ENCODE results near the gene SENP8. TPM values are rescaled to one million over a fixed set of nuclear protein-coding genes. Genes with fewer than 3 reads are reported as not detected.

SENP8 gene
- total and polyA plus RNA-seq, 2 experiments from 2014 or later = 1.5 to 2.0 TPM

DNA sequence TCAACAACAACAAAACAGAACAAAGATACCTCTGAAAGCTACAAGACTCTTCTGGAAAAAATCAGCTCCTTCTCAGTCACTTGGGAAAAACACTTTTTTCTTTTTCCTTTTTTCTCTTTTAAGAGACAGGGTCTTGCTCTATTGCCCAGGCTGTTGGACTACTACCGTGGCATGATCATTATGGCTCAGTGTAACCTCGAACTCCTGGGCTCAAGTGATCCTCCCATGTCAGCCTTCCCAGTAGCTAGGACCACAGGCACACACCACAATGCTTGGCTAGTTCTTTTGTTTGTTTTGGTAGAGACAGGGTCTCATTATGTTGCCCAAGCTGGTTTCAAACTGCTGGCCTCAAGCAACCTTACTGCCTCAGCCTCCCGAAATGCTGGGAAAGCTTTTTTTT lies 13.1 kb upstream of the SENP8 start:
- H4K20me1 ChIP-seq (ENCODE audit: insufficient read depth, poor library complexity, severe bottlenecking) = peaks cover 15% of the 10 kb centered on the region
- H3K36me3 ChIP-seq (replicated peaks; ENCODE audit: insufficient read depth, low read depth) = no peaks in the 10 kb centered on the region
- 89% methylated on average over 3 of the region's 3 CpGs for WGBS (ENCODE audit: low lambda C conversion rate, missing lambda C conversion rate)
- H3K9me3 ChIP-seq (ENCODE audit: low read depth) = no peaks in the 10 kb centered on the region
- H3K4me2 ChIP-seq = no peak overlapping the region
- H2AFZ ChIP-seq = no peak overlapping the region
- H3K9me2 ChIP-seq (replicated peaks; ENCODE audit: insufficient read depth) = no peaks in the 10 kb centered on the region
- no peak overlapping the region for H3K27ac ChIP-seq
- H3K79me2 ChIP-seq = peaks cover 72% of the 10 kb centered on the region
- peaks cover 3% of the 10 kb centered on the region for H3K4me1 ChIP-seq (ENCODE audit: insufficient read depth)
- no peak for DNase-seq (ENCODE audit: low spot score)
- no peak overlapping the region for H3K4me3 ChIP-seq
- H3K27me3 ChIP-seq = no peaks in the 10 kb centered on the region
- TF ChIP-seq, protein P1, sequence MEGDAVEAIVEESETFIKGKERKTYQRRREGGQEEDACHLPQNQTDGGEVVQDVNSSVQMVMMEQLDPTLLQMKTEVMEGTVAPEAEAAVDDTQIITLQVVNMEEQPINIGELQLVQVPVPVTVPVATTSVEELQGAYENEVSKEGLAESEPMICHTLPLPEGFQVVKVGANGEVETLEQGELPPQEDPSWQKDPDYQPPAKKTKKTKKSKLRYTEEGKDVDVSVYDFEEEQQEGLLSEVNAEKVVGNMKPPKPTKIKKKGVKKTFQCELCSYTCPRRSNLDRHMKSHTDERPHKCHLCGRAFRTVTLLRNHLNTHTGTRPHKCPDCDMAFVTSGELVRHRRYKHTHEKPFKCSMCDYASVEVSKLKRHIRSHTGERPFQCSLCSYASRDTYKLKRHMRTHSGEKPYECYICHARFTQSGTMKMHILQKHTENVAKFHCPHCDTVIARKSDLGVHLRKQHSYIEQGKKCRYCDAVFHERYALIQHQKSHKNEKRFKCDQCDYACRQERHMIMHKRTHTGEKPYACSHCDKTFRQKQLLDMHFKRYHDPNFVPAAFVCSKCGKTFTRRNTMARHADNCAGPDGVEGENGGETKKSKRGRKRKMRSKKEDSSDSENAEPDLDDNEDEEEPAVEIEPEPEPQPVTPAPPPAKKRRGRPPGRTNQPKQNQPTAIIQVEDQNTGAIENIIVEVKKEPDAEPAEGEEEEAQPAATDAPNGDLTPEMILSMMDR (IDR thresholded peaks at IDR 0.05; ENCODE audit: poor library complexity) = no peak
- TF ChIP-seq EZH2phosphoT487 (IDR thresholded peaks at IDR 0.05; ENCODE audit: low read depth, severe bottlenecking, unreplicated experiment) (no peak), EZH2 (IDR thresholded peaks at IDR 0.05; ENCODE audit: borderline replicate concordance) (no peak)

DNA sequence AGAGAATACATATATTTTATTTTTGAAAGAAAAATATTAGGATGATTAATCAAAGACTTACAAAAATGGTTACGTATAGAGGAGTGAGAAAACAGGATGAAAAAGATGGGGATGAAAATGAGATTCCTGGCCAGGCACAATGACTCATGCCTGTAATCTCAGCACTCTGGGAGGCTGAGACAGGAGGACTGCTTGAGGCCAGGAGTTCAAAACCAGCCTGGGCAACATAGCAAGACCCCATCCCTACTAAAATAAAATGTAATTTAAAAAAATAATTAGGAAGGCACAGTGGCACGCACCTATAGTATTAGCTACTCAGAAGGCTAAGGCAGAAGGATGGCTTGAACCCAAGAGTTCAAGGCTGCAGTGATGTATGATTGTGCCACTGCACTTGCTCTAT lies 12.1 kb upstream of the SENP8 start:
- no peak for TF ChIP-seq EZH2 (IDR thresholded peaks at IDR 0.05; ENCODE audit: borderline replicate concordance)
- TF ChIP-seq, protein P1 (IDR thresholded peaks at IDR 0.05; ENCODE audit: poor library complexity) = no peak
- no peak for TF ChIP-seq EZH2phosphoT487 (IDR thresholded peaks at IDR 0.05; ENCODE audit: low read depth, severe bottlenecking, unreplicated experiment)
- Histone ChIP-seq H4K20me1 (ENCODE audit: insufficient read depth, poor library complexity, severe bottlenecking) (peaks cover 15% of the 10 kb centered on the region), H3K36me3 (replicated peaks; ENCODE audit: insufficient read depth, low read depth) (no peaks in the 10 kb centered on the region), H3K9me3 (ENCODE audit: low read depth) (no peaks in the 10 kb centered on the region), H3K27ac (no peak overlapping the region), H3K4me2 (no peak overlapping the region), H2AFZ (no peak overlapping the region), H3K4me1 (ENCODE audit: insufficient read depth) (peaks cover 3% of the 10 kb centered on the region), H3K79me2 (peaks cover 80% of the 10 kb centered on the region), H3K9me2 (replicated peaks; ENCODE audit: insufficient read depth) (no peaks in the 10 kb centered on the region), H3K27me3 (no peaks in the 10 kb centered on the region), H3K4me3 (no peak overlapping the region)
- DNase-seq (ENCODE audit: low spot score) = no peak
- WGBS (ENCODE audit: low lambda C conversion rate, missing lambda C conversion rate) = 95% methylated on average over 2 of the region's 2 CpGs

DNA sequence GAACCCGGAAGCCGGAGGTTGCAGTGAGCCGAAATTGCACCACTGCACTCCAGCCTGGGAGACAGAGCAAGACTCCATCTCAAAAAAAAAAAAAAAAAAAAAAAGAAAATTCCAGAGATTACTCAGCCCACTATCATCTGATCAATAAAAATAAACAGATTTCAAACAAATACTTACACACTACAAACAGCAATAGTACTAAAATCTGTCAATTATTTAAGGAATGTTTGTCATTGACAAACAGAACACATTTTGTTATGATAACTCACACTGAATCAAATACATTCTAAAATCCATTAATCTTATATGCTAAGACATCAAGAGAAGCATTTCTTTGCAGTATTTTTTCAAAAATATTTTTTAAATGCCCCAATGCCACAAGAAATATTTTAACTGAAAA lies 7.8 kb upstream of the SENP8 start:
- Histone ChIP-seq H2AFZ (no peak overlapping the region), H3K36me3 (replicated peaks; ENCODE audit: insufficient read depth, low read depth) (no peaks in the 10 kb centered on the region), H3K27ac (no peak overlapping the region), H4K20me1 (ENCODE audit: insufficient read depth, poor library complexity, severe bottlenecking) (peaks cover 16% of the 10 kb centered on the region), H3K9me2 (replicated peaks; ENCODE audit: insufficient read depth) (no peaks in the 10 kb centered on the region), H3K79me2 (peaks cover 99% of the 10 kb centered on the region), H3K4me3 (no peak overlapping the region), H3K9me3 (ENCODE audit: low read depth) (no peaks in the 10 kb centered on the region), H3K27me3 (no peaks in the 10 kb centered on the region), H3K4me1 (ENCODE audit: insufficient read depth) (peaks cover 2% of the 10 kb centered on the region), H3K4me2 (no peak overlapping the region)
- no peak for DNase-seq (ENCODE audit: low spot score)
- TF ChIP-seq, protein P1 (IDR thresholded peaks at IDR 0.05; ENCODE audit: poor library complexity) = no peak
- TF ChIP-seq EZH2phosphoT487 (IDR thresholded peaks at IDR 0.05; ENCODE audit: low read depth, severe bottlenecking, unreplicated experiment) = no peak
- no peak for TF ChIP-seq EZH2 (IDR thresholded peaks at IDR 0.05; ENCODE audit: borderline replicate concordance)
- 73% methylated on average over 3 of the region's 3 CpGs for WGBS (ENCODE audit: low lambda C conversion rate, missing lambda C conversion rate)

DNA sequence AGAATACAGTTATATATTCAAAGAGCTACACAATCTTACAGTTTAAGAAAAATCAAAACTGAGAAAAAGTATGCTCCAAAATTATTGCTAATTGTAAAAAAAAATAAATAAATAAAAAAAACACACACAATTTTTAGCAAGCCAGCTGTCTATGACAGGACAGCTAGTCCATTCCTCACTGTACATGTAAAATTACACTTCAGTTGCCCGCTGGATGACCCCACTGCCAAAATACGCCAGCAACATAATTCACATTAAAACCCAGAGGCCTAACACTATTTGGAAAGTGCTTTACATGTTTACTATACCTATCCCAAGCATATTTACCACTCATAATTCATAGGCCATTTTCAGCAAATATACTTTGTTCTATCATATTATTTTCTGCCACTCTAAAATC lies 6.1 kb upstream of the SENP8 start:
- 76% methylated on average over 2 of the region's 2 CpGs for WGBS (ENCODE audit: low lambda C conversion rate, missing lambda C conversion rate)
- H3K79me2 ChIP-seq = peaks cover 99% of the 10 kb centered on the region
- H2AFZ ChIP-seq = no peak overlapping the region
- no peak overlapping the region for H3K27ac ChIP-seq
- peaks cover 12% of the 10 kb centered on the region for H3K4me1 ChIP-seq (ENCODE audit: insufficient read depth)
- no peaks in the 10 kb centered on the region for H3K9me3 ChIP-seq (ENCODE audit: low read depth)
- H3K4me3 ChIP-seq = no peak overlapping the region
- H3K27me3 ChIP-seq = no peaks in the 10 kb centered on the region
- H4K20me1 ChIP-seq (ENCODE audit: insufficient read depth, poor library complexity, severe bottlenecking) = peaks cover 20% of the 10 kb centered on the region
- no peak overlapping the region for H3K4me2 ChIP-seq
- H3K9me2 ChIP-seq (replicated peaks; ENCODE audit: insufficient read depth) = no peaks in the 10 kb centered on the region
- no peaks in the 10 kb centered on the region for H3K36me3 ChIP-seq (replicated peaks; ENCODE audit: insufficient read depth, low read depth)
- TF ChIP-seq EZH2phosphoT487 (IDR thresholded peaks at IDR 0.05; ENCODE audit: low read depth, severe bottlenecking, unreplicated experiment) (no peak), EZH2 (IDR thresholded peaks at IDR 0.05; ENCODE audit: borderline replicate concordance) (no peak)
- TF ChIP-seq, protein P1 (IDR thresholded peaks at IDR 0.05; ENCODE audit: poor library complexity) = no peak
- DNase-seq (ENCODE audit: low spot score) = no peak

Data from hepatocyte (in vitro differentiated cells).